ENCODE data around the gene CACNB4. TPM values are rescaled to one million over a fixed set of nuclear protein-coding genes. Genes with fewer than 3 reads are reported as not detected.

CACNB4 gene
- total RNA-seq, 2 donors from 2014 or later, result 15.4 to 40.6 TPM

DNA sequence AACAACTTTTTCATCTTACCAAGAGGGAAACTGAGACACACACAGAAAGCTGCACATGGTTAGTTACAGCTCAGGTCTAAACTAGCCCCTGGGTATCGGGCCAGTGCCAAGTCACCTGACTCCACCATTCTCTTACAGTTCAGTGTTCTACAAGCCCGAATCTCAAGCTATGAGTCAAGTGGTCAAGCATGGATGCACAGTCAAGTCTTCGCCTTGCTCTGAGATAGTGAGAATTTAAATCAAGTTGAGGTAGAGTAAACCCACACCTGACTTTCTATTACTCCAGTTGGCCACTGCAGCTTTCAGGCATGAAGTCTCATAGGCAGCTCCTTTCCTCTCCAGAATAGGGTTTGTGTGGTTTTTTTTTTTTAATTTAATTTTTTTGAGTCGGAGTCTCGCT, 236.1 kb downstream of the CACNB4 start:
- H3K4me1 ChIP-seq (replicated peaks), result no peaks in the 10 kb centered on the region
- no peaks in the 10 kb centered on the region for H3K27me3 ChIP-seq (replicated peaks; ENCODE audit: insufficient read depth)
- no peak overlapping the region for H3K27ac ChIP-seq
- TF ChIP-seq POLR2A (IDR thresholded peaks at IDR 0.05), result no peak
- no peak for TF ChIP-seq POLR2AphosphoS5 (IDR thresholded peaks at IDR 0.05)
- TF ChIP-seq, protein P1, sequence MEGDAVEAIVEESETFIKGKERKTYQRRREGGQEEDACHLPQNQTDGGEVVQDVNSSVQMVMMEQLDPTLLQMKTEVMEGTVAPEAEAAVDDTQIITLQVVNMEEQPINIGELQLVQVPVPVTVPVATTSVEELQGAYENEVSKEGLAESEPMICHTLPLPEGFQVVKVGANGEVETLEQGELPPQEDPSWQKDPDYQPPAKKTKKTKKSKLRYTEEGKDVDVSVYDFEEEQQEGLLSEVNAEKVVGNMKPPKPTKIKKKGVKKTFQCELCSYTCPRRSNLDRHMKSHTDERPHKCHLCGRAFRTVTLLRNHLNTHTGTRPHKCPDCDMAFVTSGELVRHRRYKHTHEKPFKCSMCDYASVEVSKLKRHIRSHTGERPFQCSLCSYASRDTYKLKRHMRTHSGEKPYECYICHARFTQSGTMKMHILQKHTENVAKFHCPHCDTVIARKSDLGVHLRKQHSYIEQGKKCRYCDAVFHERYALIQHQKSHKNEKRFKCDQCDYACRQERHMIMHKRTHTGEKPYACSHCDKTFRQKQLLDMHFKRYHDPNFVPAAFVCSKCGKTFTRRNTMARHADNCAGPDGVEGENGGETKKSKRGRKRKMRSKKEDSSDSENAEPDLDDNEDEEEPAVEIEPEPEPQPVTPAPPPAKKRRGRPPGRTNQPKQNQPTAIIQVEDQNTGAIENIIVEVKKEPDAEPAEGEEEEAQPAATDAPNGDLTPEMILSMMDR (IDR thresholded peaks at IDR 0.05), result no peak
- no peaks in the 10 kb centered on the region for H3K36me3 ChIP-seq
- intact Hi-C loops (cut with DNase I), result no loop called here
- DNase-seq (ENCODE audit: low spot score), result no peak
- H3K9me3 ChIP-seq, result no peaks in the 10 kb centered on the region
- WGBS, result 96% methylated on average over 5 of the region's 5 CpGs
- H3K4me3 ChIP-seq, result no peak overlapping the region

DNA sequence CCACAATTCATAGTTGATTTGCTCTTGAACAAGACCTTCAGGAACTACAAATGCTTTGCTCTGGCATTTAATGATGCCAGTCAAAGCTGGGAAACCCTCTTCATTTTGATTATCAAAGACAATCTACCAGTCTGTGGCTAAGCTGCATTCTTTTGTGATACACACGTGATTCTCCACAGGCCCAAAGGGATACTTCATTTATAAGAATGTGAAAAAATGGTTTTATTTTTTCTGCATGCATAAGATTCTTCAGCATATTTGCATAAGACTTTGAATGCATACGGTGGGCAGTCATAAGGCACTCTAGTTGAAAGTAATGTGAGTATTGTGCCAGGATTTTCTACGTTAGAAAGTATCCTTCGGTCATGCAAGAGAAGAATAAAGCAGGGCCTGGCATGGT, 237.7 kb downstream of the CACNB4 start:
- no peak overlapping the region for H3K27ac ChIP-seq
- no peak overlapping the region for H3K4me3 ChIP-seq
- no peak for TF ChIP-seq POLR2A (IDR thresholded peaks at IDR 0.05)
- H3K36me3 ChIP-seq, result no peaks in the 10 kb centered on the region
- H3K9me3 ChIP-seq, result no peaks in the 10 kb centered on the region
- 51% methylated on average over 4 of the region's 4 CpGs for WGBS
- H3K27me3 ChIP-seq (replicated peaks; ENCODE audit: insufficient read depth), result no peaks in the 10 kb centered on the region
- intact Hi-C loops (cut with DNase I), result no loop called here
- no peak for DNase-seq (ENCODE audit: low spot score)
- H3K4me1 ChIP-seq (replicated peaks), result no peaks in the 10 kb centered on the region

DNA sequence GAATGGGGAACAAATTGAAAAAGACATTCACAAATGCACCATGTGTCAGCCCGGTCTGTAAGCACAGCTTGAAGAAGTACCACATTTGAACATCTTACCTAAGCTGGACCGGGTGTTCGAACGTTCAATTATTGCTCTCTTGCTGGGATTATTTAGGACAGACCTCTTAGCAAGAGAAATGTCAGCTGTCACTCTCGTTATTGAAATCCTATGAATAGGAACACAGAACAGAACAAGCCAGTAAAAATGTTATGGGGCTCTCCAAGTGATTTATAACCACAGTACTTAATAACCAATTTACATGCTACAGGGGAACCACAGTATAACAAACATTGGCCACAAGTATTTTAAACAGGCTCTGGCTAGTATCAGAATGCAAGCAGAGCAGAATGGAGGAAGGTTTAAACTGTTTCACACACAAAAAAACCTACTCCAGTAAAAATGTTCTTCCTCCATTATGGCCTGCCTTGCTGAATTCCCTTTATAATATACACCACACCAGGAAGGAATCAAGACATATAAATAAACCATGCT, 238.2 kb downstream of the CACNB4 start:
- H3K27ac ChIP-seq, result no peak overlapping the region
- no peak for DNase-seq (ENCODE audit: low spot score)
- H3K9me3 ChIP-seq, result no peaks in the 10 kb centered on the region
- no peaks in the 10 kb centered on the region for H3K4me1 ChIP-seq (replicated peaks)
- H3K4me3 ChIP-seq, result no peak overlapping the region
- H3K27me3 ChIP-seq (replicated peaks; ENCODE audit: insufficient read depth), result no peaks in the 10 kb centered on the region
- intact Hi-C loops (cut with DNase I), result no loop called here
- TF ChIP-seq POLR2AphosphoS5 (IDR thresholded peaks at IDR 0.05) (no peak), POLR2A (IDR thresholded peaks at IDR 0.05) (no peak)
- TF ChIP-seq, protein P1 (IDR thresholded peaks at IDR 0.05), result no peak
- no peaks in the 10 kb centered on the region for H3K36me3 ChIP-seq
- WGBS, result 57% methylated on average over 5 of the region's 5 CpGs

DNA sequence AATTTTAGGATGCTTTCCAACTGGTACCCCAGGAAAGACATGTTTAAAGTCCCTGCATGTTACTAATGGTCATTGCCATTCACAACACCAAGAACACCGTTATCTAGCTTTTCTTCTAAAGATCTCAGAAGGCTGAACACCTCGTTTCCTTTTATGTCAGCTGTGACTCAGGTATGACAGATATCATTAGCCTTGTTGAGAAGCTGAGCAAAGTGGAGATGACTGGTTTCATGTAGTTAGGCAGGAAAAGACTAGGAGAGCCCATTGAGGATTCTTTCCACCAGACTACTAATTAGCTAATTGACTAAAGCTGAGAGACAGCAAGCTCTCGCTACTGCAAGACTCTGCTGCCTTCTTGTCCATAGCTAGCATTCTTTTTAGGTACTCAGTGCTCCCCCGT, 238.6 kb downstream of the CACNB4 start:
- intact Hi-C loops (cut with DNase I), result no loop called here
- Histone ChIP-seq H3K36me3 (no peaks in the 10 kb centered on the region), H3K27ac (no peak overlapping the region), H3K27me3 (replicated peaks; ENCODE audit: insufficient read depth) (no peaks in the 10 kb centered on the region), H3K4me1 (replicated peaks) (no peaks in the 10 kb centered on the region), H3K9me3 (no peaks in the 10 kb centered on the region), H3K4me3 (no peak overlapping the region)
- TF ChIP-seq POLR2A (IDR thresholded peaks at IDR 0.05), result no peak
- TF ChIP-seq, protein P1 (IDR thresholded peaks at IDR 0.05), result no peak
- no peak for TF ChIP-seq POLR2AphosphoS5 (IDR thresholded peaks at IDR 0.05)
- no peak for DNase-seq (ENCODE audit: low spot score)
- 85% methylated on average over 4 of the region's 4 CpGs for WGBS

DNA sequence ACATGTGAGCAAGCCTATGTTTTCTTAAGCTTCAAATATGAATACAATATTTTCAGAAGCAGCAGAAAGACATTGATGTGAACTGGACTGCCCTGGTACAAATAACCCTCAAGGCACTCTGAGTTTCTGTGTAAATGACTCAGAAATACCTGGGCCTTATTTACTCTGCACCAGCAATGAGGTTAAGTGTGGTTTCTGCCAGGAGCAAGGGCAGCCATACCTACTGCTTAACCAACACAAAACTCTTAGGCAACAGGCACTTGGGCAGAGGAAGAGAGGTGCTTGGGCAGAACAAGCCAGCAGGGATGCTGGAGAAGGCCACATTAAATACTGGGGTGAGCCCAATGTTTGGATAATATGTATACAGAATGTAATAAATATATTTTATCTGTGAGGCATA, 241.2 kb downstream of the CACNB4 start:
- Histone ChIP-seq H3K27me3 (replicated peaks; ENCODE audit: insufficient read depth) (no peaks in the 10 kb centered on the region), H3K9me3 (no peaks in the 10 kb centered on the region), H3K4me1 (replicated peaks) (no peaks in the 10 kb centered on the region), H3K27ac (no peak overlapping the region), H3K4me3 (no peak overlapping the region), H3K36me3 (no peaks in the 10 kb centered on the region)
- DNase-seq (ENCODE audit: low spot score), result no peak
- TF ChIP-seq, protein P1 (IDR thresholded peaks at IDR 0.05), result no peak
- TF ChIP-seq POLR2A (IDR thresholded peaks at IDR 0.05) (no peak), POLR2AphosphoS5 (IDR thresholded peaks at IDR 0.05) (no peak)
- intact Hi-C loops (cut with DNase I), result no loop called here

All from prostate gland (tissue), 2 donors.